DMS53 treated with DMSO at 0.1 percent for 48 hours (cell line): Measurements from ENCODE around the gene CHI3L2.

ENCODE experiments used
- DNase-seq: peaks from one replicate; lab custom pipeline; 2025; ENCODE audit not compliant: unreplicated experiment; lab: John Stamatoyannopoulos, UW

CHI3L2 gene

DNA sequence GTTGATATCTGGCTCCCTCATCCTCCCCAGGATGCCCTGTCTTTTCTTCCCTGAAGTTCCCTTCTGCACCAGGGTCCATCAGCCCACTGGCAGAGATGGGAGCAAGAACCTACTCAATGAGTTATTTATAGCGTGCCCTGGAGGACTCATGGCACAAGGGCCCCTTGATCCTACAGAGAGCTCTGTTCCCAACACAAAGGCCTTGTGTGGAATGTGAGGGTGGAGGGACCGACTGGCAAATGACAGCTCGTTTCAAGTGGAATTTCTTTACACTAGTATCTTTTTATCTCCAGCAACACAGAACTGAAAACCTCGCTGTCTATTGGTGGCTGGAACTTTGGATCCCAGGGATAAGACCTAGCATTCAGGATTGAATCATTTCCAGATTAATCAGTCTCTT is 22.4 kb downstream of the CHI3L2 start:
- no peak for DNase-seq

DNA sequence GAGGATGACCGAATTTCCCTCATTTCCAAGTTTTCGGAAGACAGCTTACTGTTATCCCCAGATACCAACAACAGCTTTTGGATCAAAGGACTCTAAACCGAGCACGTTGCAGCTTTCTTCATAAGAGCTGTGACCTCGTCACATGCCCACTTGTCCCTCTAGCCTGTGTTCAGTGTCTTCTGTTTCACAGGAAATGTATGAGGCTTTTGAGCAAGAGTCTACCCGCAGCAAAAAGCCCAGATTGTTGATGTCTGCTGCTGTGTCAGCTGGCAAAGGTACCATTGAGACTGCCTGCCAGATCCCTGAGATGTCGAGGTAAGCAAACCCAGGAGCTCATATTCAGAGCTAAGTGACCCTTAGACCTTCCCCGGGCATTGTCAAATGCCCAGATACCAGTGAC is 24.1 kb downstream of the CHI3L2 start:
- no peak for DNase-seq

DNA sequence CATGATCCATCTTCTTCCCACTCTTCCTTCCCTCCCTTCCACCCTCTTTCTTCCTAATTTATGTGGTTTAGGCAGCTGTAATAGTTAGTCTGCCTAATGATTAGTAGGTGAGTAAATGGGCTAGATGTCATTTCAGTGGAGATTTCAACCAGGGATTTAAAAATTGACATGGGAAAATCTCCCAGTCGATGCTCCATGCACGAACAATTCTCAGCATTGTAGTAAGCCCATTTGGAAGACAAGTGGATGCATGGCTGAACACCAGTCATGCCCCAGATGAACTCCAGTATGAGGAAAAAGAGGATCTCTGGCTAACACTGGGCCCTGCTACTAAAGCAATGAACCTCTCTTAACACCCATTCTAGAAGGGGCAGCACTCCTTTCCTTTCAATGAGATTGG is 25.3 kb downstream of the CHI3L2 start:
- no peak for DNase-seq

DNA sequence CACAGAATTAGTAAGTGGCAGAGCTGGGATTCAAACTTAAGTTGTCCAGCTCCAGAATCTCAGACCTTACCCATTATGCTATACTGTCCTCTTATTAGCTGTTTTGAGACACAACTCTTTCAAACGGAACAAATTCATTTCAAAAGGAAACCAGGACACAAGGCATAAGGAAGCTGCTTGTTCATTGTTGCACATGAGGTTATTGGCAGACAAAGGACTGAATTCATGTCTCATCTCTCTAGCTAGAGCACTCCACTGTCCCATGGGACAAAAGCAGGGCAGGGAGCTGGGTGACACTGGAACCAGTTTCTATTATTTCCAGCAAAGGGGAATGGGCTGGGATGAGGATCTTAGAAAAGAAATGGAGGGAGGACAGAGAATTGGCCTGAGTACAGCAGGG is 26.4 kb downstream of the CHI3L2 start:
- no peak for DNase-seq

DNA sequence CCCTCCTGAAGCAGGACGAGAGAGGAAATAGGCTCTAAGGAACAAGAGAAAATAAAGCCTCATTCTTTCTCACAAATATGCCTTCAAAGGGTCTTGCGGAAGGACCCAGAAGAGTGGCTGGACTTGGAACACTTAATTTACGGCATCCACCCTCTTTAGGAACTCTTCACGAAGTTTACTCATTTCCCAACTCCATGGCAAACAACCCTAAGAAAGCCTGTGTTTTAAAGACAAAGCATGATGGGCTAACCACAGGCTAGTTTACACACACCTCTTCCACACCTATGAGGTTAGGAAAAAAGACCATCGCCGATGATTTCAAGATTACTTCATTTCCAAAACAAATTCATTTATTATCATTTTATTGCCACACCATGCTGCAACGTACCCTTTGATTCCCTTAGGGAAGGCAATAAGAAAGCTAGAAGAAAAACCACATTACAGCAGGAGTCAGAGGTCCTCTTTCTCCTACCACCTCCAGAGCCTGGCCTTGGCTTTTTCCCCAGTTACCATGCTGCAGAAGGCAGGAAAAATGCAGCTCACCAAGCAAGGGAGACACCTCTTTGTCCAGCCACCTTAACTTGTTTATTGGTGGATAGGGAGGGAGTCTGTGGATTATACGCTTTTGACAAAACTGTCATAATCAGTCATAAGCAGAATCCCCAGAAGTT is 29.6 kb downstream of the CHI3L2 start:
- DNase-seq, result no peak

DNA sequence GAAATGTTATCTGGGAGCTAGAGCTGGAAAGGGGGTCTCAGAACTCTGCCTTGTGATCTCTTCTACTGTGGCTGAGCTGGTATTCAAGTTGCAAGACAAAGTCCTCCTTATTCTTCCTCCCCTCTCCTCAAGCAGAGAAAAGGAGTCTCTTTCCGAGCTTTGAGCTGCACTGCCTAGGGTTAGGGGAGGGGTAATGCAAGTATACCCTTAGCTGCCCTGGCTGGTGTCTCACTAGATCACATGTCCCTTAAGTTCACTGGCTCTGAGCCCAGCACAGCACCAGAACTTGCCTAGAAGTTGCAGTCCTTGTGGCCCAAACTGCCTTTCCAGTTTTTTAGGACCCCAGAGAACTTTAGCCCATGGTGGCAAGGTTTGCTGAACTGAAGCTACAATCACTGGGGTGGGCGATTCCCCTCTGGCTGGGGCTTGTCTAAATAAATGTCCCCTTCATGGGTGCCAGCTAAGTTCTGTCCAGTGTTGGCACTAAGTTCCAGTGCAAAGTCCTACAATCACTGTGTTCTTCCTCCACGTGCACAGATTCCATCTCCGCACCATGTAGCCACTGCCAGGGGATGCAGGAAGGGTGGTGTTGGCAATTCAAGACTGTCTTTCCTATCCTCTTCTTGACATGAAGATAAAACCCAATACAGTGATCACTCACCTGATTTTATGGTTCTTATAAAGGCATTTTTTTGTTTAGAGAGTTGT is 40.4 kb downstream of the CHI3L2 start:
- no peak for DNase-seq

DNA sequence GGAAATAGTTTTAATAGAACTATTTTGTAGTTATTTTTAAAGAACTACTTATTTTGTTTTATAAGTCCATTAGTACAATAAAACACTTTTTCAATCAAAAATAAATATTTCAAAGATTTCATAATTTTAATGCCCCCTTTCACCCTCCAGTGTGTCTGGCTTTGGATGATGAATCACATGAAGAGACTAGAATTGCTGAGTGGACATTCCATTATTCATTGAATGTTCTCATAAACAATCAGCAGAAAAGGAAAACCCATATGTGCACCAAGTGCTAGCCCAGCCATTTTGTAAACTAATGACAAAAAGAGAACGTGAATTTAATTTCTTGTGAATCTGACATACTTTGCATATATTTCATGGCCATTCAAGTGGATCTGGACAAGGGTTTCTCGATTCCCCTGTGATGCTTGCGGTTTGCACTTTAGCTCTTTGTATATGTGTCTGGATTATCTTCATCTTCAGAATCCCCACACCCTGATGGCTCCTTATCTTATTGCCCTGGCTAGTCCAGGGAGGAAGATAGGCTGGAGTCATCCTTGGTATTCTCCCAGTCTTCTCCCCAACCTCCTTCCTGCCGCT is 42.4 kb downstream of the CHI3L2 start:
- no peak for DNase-seq

DNA sequence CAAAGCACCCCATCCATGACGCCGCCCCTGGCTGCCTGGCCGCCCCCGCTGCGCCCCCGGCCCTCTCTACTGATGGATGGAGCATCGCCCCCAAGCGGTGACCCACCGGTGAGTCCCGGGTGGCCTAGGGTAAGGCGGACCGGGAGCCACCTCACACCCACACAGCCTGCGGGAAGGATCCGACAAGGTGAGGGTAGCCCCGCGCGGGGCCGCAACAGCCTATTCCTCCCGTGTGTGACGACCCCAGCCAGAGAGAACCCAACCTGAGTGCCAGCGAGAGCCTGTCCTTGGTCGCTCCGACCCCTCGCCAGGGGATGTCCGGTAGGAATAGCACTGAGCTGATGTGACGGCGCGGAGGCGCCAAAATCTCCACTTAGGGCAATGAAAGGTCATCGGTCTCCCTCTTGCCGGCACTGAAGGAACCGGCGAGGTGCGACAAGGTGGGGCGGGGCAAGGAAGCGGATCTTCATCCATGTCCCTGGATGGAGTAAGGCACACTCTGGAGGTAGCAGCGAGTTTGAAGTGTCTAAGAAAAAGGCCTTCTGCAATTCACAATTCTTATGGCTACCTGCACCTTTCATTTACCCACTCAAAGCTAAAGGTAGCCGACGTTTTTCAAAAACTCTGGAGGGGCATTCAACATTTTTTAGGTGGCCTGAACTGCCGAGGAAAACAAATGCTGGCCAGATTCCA is 43.4 kb downstream of the CHI3L2 start:
- DNase-seq, result no peak

DNA sequence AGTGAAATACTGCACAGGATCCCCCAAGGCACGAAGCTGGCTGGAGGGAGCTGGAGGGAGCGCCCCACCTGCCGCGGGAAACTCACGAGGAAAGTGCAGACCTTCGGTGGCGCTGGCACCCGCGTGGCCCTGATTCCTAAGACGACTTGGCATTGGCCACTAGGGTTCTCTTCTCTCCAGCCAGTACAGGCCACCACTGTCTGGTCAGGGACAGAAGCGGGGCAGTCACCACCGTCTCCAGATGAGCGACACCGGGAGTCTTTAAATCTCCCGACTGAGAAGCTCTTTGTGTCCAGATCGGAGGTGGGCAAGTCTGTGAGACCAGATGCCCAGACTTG is 43.9 kb downstream of the CHI3L2 start:
- DNase-seq, result no peak

DNA sequence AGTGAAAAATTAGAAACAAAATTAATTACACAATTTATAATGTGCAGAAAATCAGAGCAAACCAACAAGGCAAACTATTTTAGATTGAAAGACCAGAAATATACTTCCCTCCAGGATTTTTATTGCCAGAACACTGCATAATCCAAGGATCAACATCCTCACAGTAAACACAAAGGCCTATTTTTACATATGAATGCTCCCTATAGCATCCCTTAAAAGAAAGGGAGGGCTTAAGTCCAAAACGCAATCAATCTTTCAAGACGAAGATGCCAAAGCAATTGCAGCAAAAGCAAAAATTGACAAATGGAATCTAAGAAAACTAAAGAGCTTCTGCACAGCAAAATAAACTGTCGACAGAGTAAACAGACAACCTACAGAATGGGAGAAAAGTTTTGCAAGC is 44.6 kb downstream of the CHI3L2 start:
- no peak for DNase-seq

DNA sequence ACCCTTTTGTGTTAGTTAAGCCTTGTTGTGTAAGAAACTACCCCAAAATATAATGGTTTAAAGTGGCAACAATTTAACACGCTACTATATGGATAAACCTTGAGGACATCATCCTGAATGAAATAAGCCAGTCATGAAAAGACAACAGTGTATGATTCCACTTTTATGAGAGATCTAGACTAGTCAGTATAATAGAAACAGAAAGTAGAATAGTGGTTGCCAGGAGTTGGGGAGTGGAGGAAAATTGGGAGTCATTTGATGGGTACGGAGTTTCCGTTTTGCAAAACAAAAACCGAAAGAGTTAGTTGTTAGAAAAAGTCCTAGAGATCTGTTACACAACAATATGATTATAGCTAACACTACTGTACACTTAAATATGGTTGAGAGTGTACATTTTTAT is 47.1 kb downstream of the CHI3L2 start:
- DNase-seq, result no peak

DNA sequence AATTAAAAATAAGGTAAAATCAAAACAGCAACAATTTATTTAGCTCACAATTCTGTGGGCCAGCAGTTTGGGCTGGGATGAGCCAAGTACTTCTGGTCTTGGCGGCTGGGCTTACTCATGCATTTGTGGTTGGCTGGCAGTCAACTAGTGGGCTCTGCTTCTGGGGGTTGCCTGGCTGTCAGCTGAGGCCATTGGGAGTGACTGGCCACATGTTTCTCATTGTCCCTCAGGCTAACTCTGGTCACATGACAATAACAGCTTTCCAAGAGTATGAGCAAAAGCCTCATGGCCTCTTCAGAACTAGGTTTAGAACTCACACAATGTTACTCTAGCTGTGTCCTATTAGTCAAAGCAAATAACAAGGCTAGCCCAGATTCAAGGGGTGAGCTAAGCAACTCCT is 47.6 kb downstream of the CHI3L2 start:
- peak; percentile 13 for DNase-seq

DNA sequence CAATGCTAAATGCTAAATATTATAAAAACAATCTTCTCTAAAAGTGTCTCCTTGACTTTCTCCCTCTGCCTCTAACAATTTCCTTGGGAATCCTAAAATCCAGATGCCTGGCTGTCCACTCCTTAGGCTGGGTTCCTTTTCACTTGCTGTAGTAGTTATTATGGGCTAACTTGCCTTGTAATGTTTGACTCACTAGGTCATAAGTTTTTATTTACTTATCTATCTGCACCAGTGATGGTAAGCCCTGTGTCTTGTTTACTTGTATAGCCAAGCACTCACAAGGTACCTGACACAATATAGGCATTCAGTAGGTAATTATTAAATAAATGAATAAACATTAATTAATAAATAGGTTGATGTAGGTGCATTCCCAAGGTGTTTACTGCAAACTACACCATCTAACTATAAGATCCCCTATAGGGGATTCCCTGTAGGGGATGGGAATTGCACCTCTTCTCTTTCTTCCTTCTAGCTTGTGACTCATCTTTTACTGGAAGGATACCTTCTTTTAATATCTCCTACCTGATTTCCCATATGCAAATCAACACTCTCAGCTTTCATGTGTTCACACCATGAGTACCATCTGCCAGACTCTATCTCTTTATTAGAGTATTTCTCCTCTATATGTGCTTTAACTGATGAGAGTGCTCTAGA is 48.4 kb downstream of the CHI3L2 start:
- peak; percentile 38 for DNase-seq

DNA sequence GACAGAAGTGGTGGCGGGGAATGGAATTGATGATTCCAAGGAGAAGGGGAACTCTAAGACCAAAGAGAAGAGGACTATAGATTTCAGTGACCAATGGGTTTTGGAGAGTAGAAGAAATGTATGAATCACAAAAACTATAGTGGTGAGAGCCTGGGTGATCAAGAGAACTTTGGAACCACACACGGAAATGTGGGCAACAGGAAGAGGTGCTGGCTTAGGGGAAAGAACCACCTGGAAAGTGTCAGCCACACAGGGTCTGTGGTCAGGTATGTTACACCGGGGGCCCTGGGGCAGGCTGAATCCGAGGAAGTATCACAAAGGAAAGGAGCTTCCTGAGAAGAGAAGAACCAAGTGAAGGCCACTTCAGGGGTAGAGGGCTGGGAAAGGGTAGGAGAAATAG is 51.6 kb downstream of the CHI3L2 start:
- DNase-seq, result no peak

DNA sequence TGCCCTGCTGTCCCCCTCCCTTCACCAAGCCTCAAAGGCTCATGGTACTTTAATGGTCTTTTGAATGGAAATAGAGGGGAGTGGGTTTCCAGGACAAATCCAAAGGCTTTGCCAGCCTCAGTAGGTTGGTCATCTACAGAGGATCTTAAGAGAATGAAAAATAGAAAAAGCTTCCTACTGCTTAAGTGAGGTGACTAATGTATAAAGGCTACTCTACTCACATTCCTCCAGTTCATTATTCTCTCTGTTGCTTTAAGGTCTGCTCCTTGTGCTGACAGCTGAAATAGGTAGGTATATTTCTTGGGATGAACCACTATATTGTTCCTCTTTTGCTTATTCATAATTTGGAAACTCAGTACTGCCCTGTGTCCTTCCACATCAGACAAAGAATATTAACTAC is 52.8 kb downstream of the CHI3L2 start:
- no peak for DNase-seq

DNA sequence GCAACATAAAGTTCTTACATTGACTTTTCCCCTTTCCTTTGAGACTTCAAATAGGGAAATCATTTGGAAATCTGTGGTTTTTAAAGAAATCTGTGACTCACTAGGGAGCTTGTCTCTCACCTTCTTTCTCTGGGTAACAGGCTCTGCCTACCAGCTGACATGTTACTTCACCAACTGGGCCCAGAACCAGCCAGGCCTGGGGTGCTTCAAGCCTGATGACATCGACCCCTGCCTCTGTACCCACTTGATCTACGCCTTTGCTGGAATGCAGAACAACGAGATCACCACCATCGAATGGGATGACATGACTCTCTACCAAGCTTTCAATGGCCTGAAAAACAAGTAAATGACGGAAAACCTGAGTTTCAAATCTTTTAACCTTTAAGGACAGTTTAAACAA is 53.9 kb downstream of the CHI3L2 start:
- DNase-seq, result no peak

DNA sequence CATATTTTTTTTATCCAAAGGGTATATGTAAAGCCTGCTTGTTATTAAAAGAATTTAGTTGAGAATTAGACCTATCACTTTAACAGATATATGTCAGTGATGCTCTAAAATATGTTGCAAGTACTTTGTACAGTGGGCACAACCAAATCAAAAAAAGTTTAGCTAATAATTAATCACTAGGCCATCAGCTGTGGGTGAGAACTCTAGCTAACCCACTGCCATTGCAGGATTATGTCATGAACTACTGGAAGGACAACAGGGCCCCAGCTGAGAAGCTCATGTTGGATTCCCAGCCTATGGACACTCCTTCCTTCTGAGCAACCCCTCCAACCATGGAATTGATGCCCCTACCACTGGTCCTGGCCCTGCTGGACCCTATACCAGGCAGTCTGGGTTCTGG is 56.3 kb downstream of the CHI3L2 start:
- DNase-seq, result no peak

DNA sequence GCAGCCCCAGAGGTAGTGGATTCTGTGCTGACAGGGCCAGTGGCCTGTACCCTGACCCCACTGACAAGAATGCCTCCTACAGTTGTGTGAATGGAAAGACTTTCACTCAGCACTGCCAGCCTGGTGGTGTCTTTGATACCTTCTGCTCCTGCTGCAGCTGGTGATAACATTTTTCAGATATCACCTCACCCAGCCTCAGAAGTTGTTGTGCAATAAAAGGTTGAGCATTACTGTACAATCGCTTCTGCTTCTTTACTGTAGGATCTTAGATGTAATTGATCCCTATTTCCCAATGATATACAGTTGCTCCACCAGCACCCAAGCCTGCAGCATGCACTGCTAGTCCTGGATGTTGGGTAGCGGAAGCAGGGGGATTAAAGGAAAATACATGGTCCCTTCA is 58.4 kb downstream of the CHI3L2 start:
- DNase-seq, result no peak

DNA sequence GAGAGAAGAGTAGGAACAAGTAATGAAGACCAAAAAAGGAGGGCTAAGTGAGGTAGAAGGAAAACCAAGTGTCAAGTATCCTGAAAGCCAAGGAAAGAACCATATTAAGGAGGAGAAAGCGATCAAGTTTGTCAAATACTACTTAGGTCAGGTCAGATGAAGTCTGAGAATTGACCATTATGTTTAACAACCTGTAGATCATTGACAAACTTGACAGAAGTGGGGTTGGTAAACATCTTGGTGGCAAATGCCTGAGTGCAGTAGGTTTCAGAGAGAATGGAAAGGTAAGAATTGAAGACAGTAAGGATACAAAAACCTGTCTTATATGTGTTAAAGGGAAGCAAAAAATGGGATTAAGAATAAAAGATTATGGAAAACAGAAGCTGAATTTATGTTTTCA is 59.4 kb downstream of the CHI3L2 start:
- no peak for DNase-seq

DNA sequence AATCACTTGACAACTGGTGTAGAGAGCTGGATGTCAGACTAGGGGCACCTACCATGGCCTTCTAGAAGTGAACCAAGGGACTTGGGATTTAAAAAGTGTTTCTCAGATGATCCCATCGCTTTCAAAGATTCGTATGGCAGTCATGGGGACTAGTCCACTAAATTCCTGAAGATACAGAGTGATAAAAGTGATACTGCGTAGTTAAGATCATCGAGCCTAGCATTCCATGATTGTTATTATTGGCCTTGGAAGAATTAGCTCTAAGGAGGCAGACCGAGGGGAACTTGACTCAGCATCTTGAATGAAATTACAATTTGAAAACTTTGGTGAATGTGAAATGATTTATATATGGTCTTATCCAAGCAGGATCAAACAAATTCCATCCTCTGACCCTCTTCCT is 61.9 kb downstream of the CHI3L2 start:
- DNase-seq, result no peak

DNA sequence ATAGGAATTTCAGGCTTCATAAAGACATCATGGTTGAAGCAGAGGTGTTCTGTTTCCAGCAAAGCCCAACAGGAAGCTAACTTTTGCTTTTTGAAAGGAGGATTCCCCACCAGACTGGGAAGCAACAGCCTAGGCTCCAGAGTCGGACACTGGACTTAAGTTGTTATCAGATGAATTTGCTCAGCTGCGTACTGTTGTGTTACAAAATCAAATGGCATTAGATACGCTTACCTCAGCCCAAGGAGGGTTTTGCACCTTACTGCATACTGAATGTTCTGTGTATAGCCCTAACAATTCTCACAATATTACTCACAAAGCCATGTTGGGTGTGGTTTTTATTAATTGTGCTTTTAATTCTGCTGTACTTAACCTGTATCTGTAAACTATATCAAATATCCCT is 62.6 kb downstream of the CHI3L2 start:
- DNase-seq, result no peak

DNA sequence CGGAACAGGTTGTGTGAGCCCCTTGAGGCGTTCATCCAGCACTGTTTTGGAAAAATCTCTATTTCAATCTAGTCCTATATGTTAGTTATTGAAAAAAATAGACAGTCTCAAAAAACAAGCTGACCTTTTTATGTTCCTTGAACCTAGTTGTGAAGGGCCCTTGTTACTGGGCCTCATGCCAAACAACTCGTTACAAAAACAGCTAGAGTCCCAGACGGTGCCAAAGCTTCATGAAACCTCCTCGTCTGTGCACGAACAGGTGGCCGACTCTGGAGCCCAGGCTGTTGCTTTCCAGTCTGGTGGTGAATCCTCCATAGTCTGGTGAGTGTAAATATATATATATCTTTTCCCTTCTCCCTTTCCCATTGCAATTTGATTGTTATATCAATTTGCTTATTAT is 63.1 kb downstream of the CHI3L2 start, which contains the start of gene CHIA:
Gene CHIA (plus strand): TSS at position 222 of the 400 bp plus-strand sequence. CDS start 19,617 bp downstream, outside the sequence.
- peak; percentile 84 for DNase-seq
